ENCODE results near the gene KDM4B.
A peak's percentile ranks its signal among the peaks of the same experiment; 100 is the strongest.

KDM4B gene

GRCh38 chr19:5036698-5037563, 68.0 kb downstream of the KDM4B start:
- DNase-seq: no peak

- peak; percentile 51 for DNase-seq
Measured at GRCh38 chr19:5037936-5038335, 69.0 kb downstream of the KDM4B start.

- DNase-seq: no peak
Measured at GRCh38 chr19:5038631-5039271, 69.8 kb downstream of the KDM4B start.

- DNase-seq: no peak
Measured at GRCh38 chr19:5039642-5040543, 71.0 kb downstream of the KDM4B start.

- no peak for DNase-seq
Measured at GRCh38 chr19:5040544-5041167, 71.7 kb downstream of the KDM4B start.

- DNase-seq: no peak
Measured at GRCh38 chr19:5041168-5041912, 72.4 kb downstream of the KDM4B start.

GRCh38 chr19:5041913-5042187, 72.9 kb downstream of the KDM4B start:
- no peak for DNase-seq

GRCh38 chr19:5042556-5042955, 73.6 kb downstream of the KDM4B start:
- DNase-seq: no peak

- no peak for DNase-seq
Measured at GRCh38 chr19:5045029-5045428, 76.1 kb downstream of the KDM4B start.

- DNase-seq: no peak
Measured at GRCh38 chr19:5045956-5046338, 77.0 kb downstream of the KDM4B start.

- DNase-seq: peak; percentile 20
Measured at GRCh38 chr19:5046339-5047039, 77.6 kb downstream of the KDM4B start.

GRCh38 chr19:5047251-5047935, 78.5 kb downstream of the KDM4B start:
- no peak for DNase-seq

GRCh38 chr19:5048091-5048726, 79.3 kb downstream of the KDM4B start:
- DNase-seq: no peak

GRCh38 chr19:5048727-5049553, 80.0 kb downstream of the KDM4B start:
- DNase-seq: no peak

GRCh38 chr19:5049561-5049960, 80.6 kb downstream of the KDM4B start:
- DNase-seq: no peak

- DNase-seq: peak; percentile 19
Measured at GRCh38 chr19:5050067-5050656, 81.2 kb downstream of the KDM4B start.

- DNase-seq: no peak
Measured at GRCh38 chr19:5050905-5051304, 82.0 kb downstream of the KDM4B start.

GRCh38 chr19:5051619-5052018, 82.7 kb downstream of the KDM4B start:
- no peak for DNase-seq

GRCh38 chr19:5052515-5052914, 83.6 kb downstream of the KDM4B start:
- no peak for DNase-seq
